NCI-H2227 (cell line): ENCODE data around the gene PGM5.

Experiments used
- DNase-seq: peaks from one replicate; lab custom pipeline; 2025; ENCODE audit not compliant: unreplicated experiment; lab: John Stamatoyannopoulos, UW

PGM5 gene

GRCh38 chr9:68575817-68576216 lies 219.4 kb downstream of the PGM5 start:
- DNase-seq = no peak

- no peak for DNase-seq
Observed at GRCh38 chr9:68577774-68578591, 221.6 kb downstream of the PGM5 start.
